Adrenal gland (tissue), 5 donors: ENCODE data around the gene ANKRD23.

ENCODE experiments used
- POLR2A ChIP-seq, 2 donors: fragments of 450-650 bp; IDR thresholded peaks; one replicate each; pipeline ENCODE4 v1.6.1; 2017; ENCODE audit warnings: antibody characterized with exemption in 2 of 2, mild to moderate bottlenecking in 2 of 2, moderate library complexity in 1 of 2
- TF ChIP-seq, protein P1 (sequence below), 6 experiments: fragments of 450-650 bp in 4 of 6; fragments of 200-600 bp in 2 of 6; sonication (generic) in 1 of 6; IDR thresholded peaks; 1 replicate in 5 of 6; 2 replicates in 1 of 6; pipeline versions ENCODE4 v1.5.1 to v1.8.0; 2016 to 2021; ENCODE audit warnings: antibody characterized with exemption in 6 of 6, mild to moderate bottlenecking in 2 of 6, moderate library complexity in 1 of 6
- donor health status: DM: no; HTN: no; CAD: no.

- TF ChIP-seq, protein P1, sequence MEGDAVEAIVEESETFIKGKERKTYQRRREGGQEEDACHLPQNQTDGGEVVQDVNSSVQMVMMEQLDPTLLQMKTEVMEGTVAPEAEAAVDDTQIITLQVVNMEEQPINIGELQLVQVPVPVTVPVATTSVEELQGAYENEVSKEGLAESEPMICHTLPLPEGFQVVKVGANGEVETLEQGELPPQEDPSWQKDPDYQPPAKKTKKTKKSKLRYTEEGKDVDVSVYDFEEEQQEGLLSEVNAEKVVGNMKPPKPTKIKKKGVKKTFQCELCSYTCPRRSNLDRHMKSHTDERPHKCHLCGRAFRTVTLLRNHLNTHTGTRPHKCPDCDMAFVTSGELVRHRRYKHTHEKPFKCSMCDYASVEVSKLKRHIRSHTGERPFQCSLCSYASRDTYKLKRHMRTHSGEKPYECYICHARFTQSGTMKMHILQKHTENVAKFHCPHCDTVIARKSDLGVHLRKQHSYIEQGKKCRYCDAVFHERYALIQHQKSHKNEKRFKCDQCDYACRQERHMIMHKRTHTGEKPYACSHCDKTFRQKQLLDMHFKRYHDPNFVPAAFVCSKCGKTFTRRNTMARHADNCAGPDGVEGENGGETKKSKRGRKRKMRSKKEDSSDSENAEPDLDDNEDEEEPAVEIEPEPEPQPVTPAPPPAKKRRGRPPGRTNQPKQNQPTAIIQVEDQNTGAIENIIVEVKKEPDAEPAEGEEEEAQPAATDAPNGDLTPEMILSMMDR (IDR thresholded peaks at IDR 0.05) = no peak
- no peak for TF ChIP-seq POLR2A (IDR thresholded peaks at IDR 0.05)
These were observed 48.7 kb downstream of the ANKRD23 start for GRCh38 chr2:96795076-96795475.
